ENCODE measurements around the gene TP53BP1.
A peak's percentile ranks its signal among the peaks of the same experiment; 100 is the strongest.

The TP53BP1 gene

GRCh38 chr15:43520138-43520537 is 27.2 kb upstream of the TP53BP1 start:
- DNase-seq (ENCODE audit: low spot score), result no peak

- no peak for DNase-seq (ENCODE audit: low spot score)
Measured at GRCh38 chr15:43519196-43519595, 26.2 kb upstream of the TP53BP1 start.

GRCh38 chr15:43518197-43518761 is 25.3 kb upstream of the TP53BP1 start:
- no peak for DNase-seq (ENCODE audit: low spot score)

- DNase-seq (ENCODE audit: low spot score), result no peak
Measured at GRCh38 chr15:43517354-43518196, 24.6 kb upstream of the TP53BP1 start, which contains the start of gene MAP1A. TSS of gene MAP1A (plus strand) at chr15:43517608. CDS start at chr15:43521474, 3,866 bp downstream.

- DNase-seq (ENCODE audit: low spot score), result no peak
Measured at GRCh38 chr15:43516801-43517353, 23.9 kb upstream of the TP53BP1 start.

- no peak for DNase-seq (ENCODE audit: low spot score)
Measured at GRCh38 chr15:43516185-43516584, 23.2 kb upstream of the TP53BP1 start.

GRCh38 chr15:43515741-43516140 is 22.8 kb upstream of the TP53BP1 start:
- DNase-seq (ENCODE audit: low spot score), result no peak

- DNase-seq (ENCODE audit: low spot score), result no peak
Measured at GRCh38 chr15:43514241-43515057, 21.5 kb upstream of the TP53BP1 start.

GRCh38 chr15:43513550-43513949 is 20.6 kb upstream of the TP53BP1 start:
- no peak for DNase-seq (ENCODE audit: low spot score)

GRCh38 chr15:43511012-43511885 is 18.3 kb upstream of the TP53BP1 start:
- no peak for DNase-seq (ENCODE audit: low spot score)

- peak; percentile 88 for DNase-seq (ENCODE audit: low spot score)
Measured at GRCh38 chr15:43510200-43511011, 17.4 kb upstream of the TP53BP1 start.

GRCh38 chr15:43509660-43510199 is 16.8 kb upstream of the TP53BP1 start:
- no peak for DNase-seq (ENCODE audit: low spot score)

- no peak for DNase-seq (ENCODE audit: low spot score)
Measured at GRCh38 chr15:43508991-43509659, 16.2 kb upstream of the TP53BP1 start.

- no peak for DNase-seq (ENCODE audit: low spot score)
Measured at GRCh38 chr15:43508421-43508820, 15.5 kb upstream of the TP53BP1 start.

GRCh38 chr15:43505738-43506137 is 12.8 kb upstream of the TP53BP1 start:
- no peak for DNase-seq (ENCODE audit: low spot score)

GRCh38 chr15:43499635-43500034 is 6.7 kb upstream of the TP53BP1 start:
- DNase-seq (ENCODE audit: low spot score), result no peak

GRCh38 chr15:43498990-43499389 is 6.0 kb upstream of the TP53BP1 start:
- DNase-seq (ENCODE audit: low spot score), result no peak

- no peak for DNase-seq (ENCODE audit: low spot score)
Measured at GRCh38 chr15:43493703-43494472, 932 bp upstream of the TP53BP1 start.

GRCh38 chr15:43492266-43492665 is 690 bp downstream of the TP53BP1 start:
- no peak for DNase-seq (ENCODE audit: low spot score)
